COLO668 (cell line): ENCODE results near the gene PAK3.

Experiments used
- DNase-seq: peaks from one replicate; lab custom pipeline; 2025; ENCODE audit not compliant: unreplicated experiment; lab: John Stamatoyannopoulos, UW

Gene PAK3

GRCh38 chrX:111259559-111259958, 163.6 kb downstream of the PAK3 start:
- DNase-seq = no peak

- no peak for DNase-seq
Observed at GRCh38 chrX:111260451-111260850, 164.5 kb downstream of the PAK3 start.

GRCh38 chrX:111262086-111262485, 166.1 kb downstream of the PAK3 start:
- no peak for DNase-seq

DNA sequence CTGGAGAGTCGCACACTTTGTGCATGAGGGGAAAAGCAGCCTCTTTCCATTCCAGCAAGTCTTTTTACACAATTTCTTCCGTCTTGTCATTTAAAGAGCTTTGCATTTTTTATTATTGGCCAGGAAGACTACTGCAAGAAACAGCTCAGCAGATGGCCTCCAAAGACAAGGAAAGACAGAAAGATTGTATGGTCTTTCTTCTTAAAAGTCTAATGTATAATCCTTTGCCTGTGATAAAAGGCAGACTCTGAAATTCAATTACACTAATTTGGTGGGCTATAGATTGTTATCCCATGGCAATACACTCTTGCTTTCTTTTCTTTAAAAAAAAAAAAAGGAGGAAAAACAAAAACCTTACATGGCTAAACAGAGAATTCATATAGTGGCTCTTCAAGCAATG, 168.4 kb downstream of the PAK3 start:
- no peak for DNase-seq

GRCh38 chrX:111265486-111265885, 169.5 kb downstream of the PAK3 start:
- DNase-seq = no peak

DNA sequence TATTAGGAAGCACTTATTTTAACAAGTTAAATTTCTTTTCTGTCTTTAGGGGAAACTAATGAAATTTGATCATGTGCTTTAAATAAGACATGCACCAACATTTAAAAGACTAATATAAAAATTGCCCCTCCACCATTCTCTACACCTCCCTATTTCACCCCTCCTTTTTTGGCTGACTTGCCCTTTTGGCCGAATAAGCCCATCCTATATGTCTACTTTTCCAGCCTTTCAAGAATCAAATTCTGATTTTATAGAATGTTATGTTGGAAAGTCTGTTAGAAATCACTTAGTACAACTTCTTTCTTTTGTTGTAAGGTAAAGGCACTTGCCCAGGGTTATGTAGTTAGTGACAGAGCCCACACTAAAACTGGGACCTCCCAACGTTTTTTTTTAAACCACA, 172.5 kb downstream of the PAK3 start:
- no peak for DNase-seq

- DNase-seq = no peak
Observed at GRCh38 chrX:111270339-111270738, 174.3 kb downstream of the PAK3 start, which contains the start of gene CAPN6. Gene CAPN6 (minus strand): TSS chrX:111270483. CDS start chrX:111263936, 6,547 bp downstream.
